ENCODE measurements around the gene COL15A1.
"Not testable (repeated sequence)": the region's sequence is repeated elsewhere in the genome, so short reads cannot be mapped to it uniquely, and the experiment has no call there.

Gene COL15A1

DNA sequence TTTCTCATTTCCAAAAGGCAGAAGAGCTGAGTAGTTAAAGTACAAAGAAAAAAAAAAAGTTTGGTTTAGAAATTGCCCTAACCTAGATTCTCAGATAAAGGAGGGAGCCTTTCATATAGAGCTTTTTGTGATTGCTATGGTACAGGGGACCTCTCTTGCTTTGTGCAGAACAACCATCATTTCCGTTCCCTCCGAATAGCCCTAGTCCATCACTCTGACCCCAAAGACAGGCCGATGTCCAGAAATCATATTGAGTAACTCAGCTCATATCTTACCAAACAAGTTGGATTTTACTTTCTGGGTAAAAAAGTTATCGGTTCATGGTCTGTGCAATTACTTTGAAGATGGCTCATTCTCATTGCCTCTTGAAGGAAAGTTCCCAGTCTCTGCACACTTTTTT, 36.7 kb upstream of the COL15A1 start:
- H3K4me3 ChIP-seq (ENCODE audit: low read depth, low read length), result no peak overlapping the region
- TF ChIP-seq, protein P1, sequence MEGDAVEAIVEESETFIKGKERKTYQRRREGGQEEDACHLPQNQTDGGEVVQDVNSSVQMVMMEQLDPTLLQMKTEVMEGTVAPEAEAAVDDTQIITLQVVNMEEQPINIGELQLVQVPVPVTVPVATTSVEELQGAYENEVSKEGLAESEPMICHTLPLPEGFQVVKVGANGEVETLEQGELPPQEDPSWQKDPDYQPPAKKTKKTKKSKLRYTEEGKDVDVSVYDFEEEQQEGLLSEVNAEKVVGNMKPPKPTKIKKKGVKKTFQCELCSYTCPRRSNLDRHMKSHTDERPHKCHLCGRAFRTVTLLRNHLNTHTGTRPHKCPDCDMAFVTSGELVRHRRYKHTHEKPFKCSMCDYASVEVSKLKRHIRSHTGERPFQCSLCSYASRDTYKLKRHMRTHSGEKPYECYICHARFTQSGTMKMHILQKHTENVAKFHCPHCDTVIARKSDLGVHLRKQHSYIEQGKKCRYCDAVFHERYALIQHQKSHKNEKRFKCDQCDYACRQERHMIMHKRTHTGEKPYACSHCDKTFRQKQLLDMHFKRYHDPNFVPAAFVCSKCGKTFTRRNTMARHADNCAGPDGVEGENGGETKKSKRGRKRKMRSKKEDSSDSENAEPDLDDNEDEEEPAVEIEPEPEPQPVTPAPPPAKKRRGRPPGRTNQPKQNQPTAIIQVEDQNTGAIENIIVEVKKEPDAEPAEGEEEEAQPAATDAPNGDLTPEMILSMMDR (IDR thresholded peaks at IDR 0.05; ENCODE audit: borderline replicate concordance, insufficient read depth, low read depth, low read length), result no peak

DNA sequence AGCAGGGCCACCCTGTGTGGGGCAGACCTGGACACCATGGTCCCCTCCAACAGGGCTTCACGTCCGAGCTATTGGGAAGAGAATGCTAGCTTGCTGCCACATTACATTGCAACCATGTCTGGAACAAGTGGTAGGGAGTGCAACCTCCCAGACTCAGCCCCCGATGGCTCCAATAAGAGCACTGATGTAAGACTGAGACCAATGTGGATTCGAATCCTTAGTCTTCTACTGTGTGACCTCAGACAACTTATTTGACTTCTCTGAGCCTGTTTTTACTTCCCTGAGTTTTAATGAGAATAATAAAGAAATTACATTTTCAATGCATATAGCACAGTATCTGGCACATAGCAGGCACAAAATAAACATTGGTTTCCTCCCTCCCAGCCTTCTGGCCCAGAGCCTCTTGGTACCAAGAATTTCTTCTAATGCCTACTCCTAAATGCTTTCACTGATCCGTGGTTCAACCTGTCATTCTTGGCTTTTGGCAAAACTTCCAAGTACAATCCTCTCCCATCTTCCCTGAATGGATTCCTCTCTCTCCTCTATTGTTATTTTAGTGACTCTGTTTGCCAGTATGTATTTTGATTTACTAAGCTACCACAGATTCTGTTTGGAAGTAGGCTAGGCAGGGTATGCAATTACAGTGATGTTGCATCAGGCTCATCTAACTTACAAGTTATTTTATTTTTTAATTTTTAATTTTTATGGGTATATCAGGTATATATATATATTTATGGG, 34.6 kb upstream of the COL15A1 start:
- TF ChIP-seq, protein P1 (IDR thresholded peaks at IDR 0.05; ENCODE audit: borderline replicate concordance, insufficient read depth, low read depth, low read length), result no peak
- no peak overlapping the region for H3K4me3 ChIP-seq (ENCODE audit: low read depth, low read length)

DNA sequence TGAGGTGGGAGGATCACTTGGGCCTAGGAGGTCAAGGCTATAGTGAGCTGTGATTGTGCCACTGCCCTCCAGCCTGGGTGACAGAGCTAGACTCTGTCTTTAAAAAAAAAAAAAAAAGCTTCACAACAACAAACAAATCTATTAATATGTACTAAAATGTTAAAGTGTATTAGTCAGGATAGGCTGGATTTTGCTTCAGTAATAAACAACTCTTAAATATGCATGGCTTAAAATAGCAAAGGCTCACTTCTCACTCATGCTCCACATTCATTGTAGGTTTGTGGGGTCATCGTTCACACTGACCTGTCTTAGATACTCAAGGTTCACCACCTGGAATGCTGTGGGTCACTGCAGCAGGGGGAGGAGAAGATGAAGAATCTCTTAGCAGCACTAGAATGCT, 33.8 kb upstream of the COL15A1 start:
- H3K4me3 ChIP-seq (ENCODE audit: low read depth, low read length), result no peak overlapping the region
- TF ChIP-seq, protein P1 (IDR thresholded peaks at IDR 0.05; ENCODE audit: borderline replicate concordance, insufficient read depth, low read depth, low read length), result no peak

DNA sequence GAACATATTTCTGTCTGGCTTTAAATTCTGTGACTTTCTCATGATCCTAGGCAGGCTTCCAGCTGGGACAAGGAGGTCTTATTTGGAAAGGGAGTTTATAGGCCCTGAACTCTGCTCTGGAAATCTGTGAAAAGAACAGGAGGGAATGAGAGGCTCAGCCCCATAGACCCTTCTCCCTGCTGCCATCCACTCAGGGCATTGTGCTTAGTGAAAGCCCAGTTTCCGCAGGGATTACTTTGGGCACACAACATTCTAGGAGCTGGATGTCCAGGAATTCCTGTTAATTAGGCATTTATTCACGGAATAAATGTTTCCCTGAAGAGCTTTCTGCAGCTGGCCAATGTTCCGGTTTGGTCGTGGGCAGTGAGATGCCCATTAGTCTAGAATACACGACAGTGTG, 32.7 kb upstream of the COL15A1 start:
- TF ChIP-seq, protein P1 (IDR thresholded peaks at IDR 0.05; ENCODE audit: borderline replicate concordance, insufficient read depth, low read depth, low read length), result no peak
- no peak overlapping the region for H3K4me3 ChIP-seq (ENCODE audit: low read depth, low read length)

DNA sequence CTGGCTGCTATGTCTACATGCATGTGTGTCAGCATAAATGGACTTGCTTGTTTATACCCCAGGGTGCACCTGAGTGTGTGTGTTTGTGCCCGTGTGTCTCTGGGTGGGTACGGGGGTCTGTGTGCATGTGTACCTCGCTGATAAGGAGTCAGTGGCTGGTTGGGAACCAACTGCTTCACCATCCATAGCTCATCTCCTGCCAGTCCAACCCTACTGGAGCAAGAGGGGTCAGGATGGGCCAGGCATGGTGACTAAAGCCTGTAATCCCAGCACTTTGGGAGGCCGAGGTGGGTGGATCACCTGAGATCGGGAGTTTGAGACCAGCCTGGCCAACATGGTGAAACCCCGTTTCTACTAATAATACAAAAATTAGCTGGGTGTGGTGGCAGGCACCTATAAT, 32.0 kb upstream of the COL15A1 start:
- not testable (repeated sequence) for H3K4me3 ChIP-seq (ENCODE audit: low read depth, low read length)

DNA sequence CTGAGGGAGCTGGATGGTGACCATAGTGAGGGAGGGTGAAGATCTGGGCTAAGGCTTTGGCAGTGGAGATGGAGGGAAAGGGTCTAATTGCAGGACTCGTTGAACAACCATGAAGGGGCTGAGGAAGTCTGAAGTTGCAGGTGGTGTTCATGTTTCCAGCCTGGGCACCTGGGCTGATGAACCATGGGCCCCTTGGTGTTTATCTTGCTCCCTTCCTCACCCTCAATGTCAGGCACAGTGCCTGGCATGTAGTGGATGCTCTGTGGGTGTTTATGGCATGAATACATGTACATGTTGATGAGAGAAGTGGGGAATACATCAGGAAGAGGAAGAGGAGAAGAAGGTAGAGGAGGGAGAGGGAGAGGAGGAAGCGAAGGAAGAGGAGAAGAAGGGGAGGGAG, 31.3 kb upstream of the COL15A1 start:
- TF ChIP-seq, protein P1 (IDR thresholded peaks at IDR 0.05; ENCODE audit: borderline replicate concordance, insufficient read depth, low read depth, low read length), result no peak
- H3K4me3 ChIP-seq (ENCODE audit: low read depth, low read length), result no peak overlapping the region

DNA sequence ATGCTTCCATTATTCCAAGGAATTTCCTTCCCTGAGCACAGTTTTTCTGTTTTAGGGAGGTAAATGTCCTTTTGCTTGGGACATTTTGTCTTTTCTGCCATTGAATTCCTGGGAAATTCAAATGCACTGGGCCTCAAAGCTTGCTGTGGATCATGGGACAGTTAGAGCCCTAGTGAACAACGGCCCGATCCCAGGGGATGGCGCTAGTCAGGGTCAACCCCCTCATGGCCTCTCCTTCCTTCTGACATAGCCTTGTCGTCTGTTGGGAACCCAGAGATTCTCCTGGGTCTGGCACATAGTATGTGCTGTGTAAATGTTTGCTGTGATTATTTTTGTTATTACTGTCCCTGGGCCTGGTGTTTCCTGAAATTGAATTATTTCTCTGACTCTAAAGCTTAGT, 30.7 kb upstream of the COL15A1 start:
- TF ChIP-seq, protein P1 (IDR thresholded peaks at IDR 0.05; ENCODE audit: borderline replicate concordance, insufficient read depth, low read depth, low read length), result no peak
- no peak overlapping the region for H3K4me3 ChIP-seq (ENCODE audit: low read depth, low read length)
